Endometrial microvascular endothelial cells (primary cell): ENCODE measurements around the gene IFNA5. TPM values are rescaled to one million over a fixed set of nuclear protein-coding genes. Genes with fewer than 3 reads are reported as not detected.

Source experiments
- in situ Hi-C: cut with HindIII; loops from 2 replicates; pipeline ENCODE4 v1.10.0; 2017; ENCODE audit warnings: low sequenced_read_pairs, low pct_unique_long_range_greater_than_20kb; ENCODE audit errors: inconsistent ontology term
- total RNA-seq: library from RNA; depleted of rRNA; stranded (reverse); fragments of >200 nt; gene quantifications from one replicate; pipeline ENCODE4 v1.2.3, GENCODE V29; 2015; ENCODE audit errors: inconsistent ontology term

Gene IFNA5
- total RNA-seq, result not detected

GRCh38 chr9:21305213-21305612 lies at the start of gene IFNA5:
Gene IFNA5 (minus strand): TSS chr9:21305313. CDS start chr9:21305256, 57 bp downstream.
- in situ Hi-C loops, result no loop called here

GRCh38 chr9:21350787-21351186 lies 45.7 kb upstream of the IFNA5 start, which contains the start of gene IFNA6:
Gene IFNA6 (minus strand): TSS chr9:21350887. CDS start chr9:21350887, 0 bp downstream.
- in situ Hi-C loops, result no loop called here

DNA sequence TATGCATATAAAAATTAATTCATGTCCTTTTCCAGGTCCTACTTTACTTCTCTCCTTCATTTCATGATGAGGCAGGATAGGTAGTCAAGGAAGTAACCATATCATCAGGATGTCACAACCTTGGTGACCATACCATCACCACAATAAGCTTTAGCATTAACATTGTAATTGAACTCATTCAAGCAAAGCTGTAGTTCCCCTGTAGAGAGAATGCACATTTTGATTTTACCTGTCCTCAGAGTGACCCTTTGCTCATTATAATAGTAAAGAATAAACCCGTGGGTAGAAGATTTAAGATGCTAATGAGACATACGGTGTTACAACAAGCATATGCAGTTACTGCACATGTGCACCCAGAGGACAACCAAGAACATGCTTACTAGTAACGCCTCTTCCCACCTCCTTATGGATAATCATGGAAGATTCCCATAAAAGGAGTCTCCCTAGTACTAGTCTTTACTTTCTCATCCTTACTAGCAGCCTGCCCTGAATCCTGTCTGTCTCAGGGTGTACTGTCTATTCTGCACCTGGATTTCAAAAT lies 43.4 kb upstream of the IFNA5 start:
- in situ Hi-C loops, result loop anchor here (25.0 kb wide), 1 partner anchor 464 kb away; the partner anchor contains the start of gene MTAP

- in situ Hi-C loops, result loop anchor here (25.0 kb wide), 1 partner anchor 472 kb away; the partner anchor contains the start of gene MTAP
Observed at GRCh38 chr9:21340735-21341134, 35.6 kb upstream of the IFNA5 start.

DNA sequence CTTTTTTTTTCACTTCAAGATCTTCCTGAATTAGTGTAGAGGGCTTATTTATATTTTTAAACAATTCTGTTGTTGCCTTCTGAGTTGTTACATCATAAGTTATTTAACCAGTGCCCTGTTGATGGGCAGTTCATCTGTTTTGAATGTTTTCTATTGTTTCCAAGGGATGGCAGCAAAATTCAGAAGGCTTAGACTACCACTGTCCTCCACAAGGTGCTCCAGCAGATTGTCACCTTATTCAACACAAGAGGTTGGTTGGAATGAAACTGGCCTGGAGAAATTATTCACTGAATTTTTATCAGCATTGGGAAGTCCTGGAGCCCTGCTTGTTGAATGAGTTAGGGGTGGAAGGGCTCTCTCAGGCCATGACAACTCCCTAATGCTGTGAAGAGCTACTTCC lies 31.3 kb upstream of the IFNA5 start:
- in situ Hi-C loops, result loop anchor here (25.0 kb wide), 1 partner anchor 476 kb away; the partner anchor contains the start of gene MTAP

- in situ Hi-C loops, result loop anchor here (25.0 kb wide), 1 partner anchor 477 kb away; the partner anchor contains the start of gene MTAP
Observed at GRCh38 chr9:21334701-21335632, 29.9 kb upstream of the IFNA5 start, which contains the start of gene KLHL9. Gene KLHL9 (minus strand): TSS chr9:21335404. CDS start chr9:21334859, 545 bp downstream.

GRCh38 chr9:21333226-21333625 lies 28.1 kb upstream of the IFNA5 start:
- in situ Hi-C loops, result loop anchor here (25.0 kb wide), 1 partner anchor 479 kb away; the partner anchor contains the start of gene MTAP

- in situ Hi-C loops, result loop anchor here (25.0 kb wide), 1 partner anchor 480 kb away; the partner anchor contains the start of gene MTAP
Observed at GRCh38 chr9:21331676-21332402, 26.7 kb upstream of the IFNA5 start.

DNA sequence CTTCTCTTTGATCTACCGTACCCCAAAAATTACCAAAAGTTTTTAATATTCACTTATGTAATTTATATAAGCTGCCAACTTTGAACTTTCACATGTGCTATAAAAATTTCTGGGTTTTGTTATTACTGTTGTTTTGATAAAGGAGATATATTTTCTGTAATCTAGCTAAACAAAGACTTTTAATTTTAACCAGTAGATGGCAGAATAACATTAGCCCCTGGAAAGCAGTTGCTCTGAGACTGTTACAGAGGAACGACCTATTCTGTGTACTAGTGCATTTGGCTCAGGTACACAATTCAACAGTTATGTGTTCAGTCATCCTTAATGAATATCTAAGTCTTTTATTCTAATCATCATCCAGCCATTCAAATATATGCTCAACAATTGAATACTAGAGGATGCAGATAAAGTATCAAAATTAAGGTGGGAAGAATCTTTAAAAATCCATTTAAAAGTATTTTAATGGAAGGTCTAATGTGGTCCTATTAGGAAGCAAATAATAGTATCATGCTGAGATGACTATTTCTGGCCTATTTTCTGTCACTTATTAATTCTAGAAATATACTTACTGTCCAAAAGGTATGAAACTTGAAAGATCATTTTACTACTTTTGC lies 21.5 kb upstream of the IFNA5 start:
- in situ Hi-C loops, result loop anchor here (25.0 kb wide), 1 partner anchor 486 kb away; the partner anchor contains the start of gene MTAP

GRCh38 chr9:21324047-21324446 lies 18.9 kb upstream of the IFNA5 start:
- in situ Hi-C loops, result no loop called here

GRCh38 chr9:21322911-21323461 lies 17.9 kb upstream of the IFNA5 start:
- in situ Hi-C loops, result no loop called here

DNA sequence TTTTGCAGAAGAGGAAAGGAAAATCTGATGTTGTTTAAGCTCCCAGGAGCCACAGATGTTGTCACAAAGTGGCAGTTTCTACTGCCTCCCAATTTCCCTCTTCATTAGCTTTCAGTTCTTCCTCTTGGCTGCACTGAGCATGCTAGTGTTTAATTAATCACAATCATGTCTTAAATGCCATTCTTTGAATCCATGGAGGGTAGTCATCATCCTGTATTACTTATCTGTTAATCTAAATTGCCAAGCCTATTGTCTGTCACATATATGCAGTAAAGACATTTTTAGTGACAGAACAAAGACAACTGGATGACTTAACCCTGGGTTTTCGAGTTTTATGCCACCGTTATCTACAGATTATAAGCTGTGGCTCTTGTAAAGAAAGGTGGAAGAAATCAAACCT lies 15.4 kb upstream of the IFNA5 start:
- in situ Hi-C loops, result no loop called here

GRCh38 chr9:21317956-21318923 lies 13.1 kb upstream of the IFNA5 start:
- in situ Hi-C loops, result no loop called here

DNA sequence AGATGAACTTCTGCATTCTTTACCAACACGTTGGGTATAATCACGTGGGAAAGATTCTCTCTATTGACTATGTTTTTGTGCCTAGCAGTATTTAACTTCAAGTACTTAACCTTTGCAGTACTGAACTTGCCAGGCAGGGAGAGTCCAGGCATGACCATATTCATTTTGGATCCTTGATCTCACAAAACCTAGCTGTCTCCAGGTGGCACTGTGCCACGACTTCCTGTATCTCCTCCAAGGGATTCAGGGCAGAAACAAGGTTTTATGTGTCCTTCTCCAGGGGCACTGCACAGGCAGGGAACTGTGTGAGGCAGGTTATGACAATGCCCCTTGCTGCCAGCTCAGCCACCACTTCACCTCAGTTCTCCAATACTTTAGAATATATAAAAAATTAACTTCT lies 11.7 kb upstream of the IFNA5 start:
- in situ Hi-C loops, result no loop called here

DNA sequence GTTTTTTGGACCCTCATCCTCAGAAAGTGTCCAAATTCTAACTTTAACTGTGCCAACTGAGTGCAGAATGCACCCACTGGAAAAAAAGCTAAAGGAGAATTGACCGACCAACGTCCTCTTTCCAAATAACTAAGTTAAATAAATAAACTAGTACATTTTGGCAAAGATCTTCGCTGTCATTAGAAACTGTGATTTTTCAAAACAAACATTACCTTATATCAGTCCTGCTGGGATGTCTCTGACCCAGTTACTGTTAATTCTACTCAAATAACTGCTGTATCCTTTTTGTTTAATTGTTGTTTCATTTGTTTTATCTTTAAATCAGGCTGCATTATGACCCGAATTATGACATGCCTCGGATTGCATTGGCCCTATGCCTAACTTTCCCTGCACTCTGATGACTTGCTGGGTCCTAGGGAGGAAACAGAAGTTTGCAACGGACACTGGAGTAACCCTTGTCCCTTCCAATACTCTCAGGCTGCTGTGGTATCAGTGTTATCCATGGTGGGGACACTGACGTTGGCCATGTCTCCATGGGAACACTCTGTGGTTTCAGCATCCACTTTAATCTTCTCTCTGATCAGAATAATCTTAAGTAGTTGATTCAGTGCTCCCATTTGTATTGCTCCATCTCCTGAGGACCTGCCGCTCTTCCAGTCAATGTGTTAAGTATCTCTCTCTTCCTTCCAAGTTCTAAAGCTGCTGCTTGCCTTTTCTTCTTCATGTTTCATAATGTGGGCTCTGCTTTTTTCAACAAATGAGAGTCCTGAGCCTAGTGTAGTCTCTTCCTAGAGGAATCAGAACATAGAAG lies 11.1 kb upstream of the IFNA5 start:
- in situ Hi-C loops, result no loop called here

- in situ Hi-C loops, result no loop called here
Observed at GRCh38 chr9:21314152-21314551, 9.0 kb upstream of the IFNA5 start.
